ACHN (cell line): ENCODE measurements around the gene EGR4.

Experiments used
- DNase-seq: peaks from one replicate; pipeline ENCODE4 v3.0.0-alpha.2; 2015
- in situ Hi-C: cut with HindIII; loops from 2 replicates; pipeline ENCODE4 v1.10.0; 2017; ENCODE audit warnings: low sequenced_read_pairs, low pct_ligation_motif_present, low pct_unique_long_range_greater_than_20kb

The EGR4 gene

GRCh38 chr2:73255907-73256617 lies 37.3 kb downstream of the EGR4 start:
- in situ Hi-C loops = no loop called here
- no peak for DNase-seq

- in situ Hi-C loops = no loop called here
- no peak for DNase-seq
Measured at GRCh38 chr2:73255007-73255644, 38.2 kb downstream of the EGR4 start.

- no peak for DNase-seq
- in situ Hi-C loops = no loop called here
Measured at GRCh38 chr2:73254343-73255006, 38.9 kb downstream of the EGR4 start.

- in situ Hi-C loops = no loop called here
Measured at GRCh38 chr2:73253901-73254300, 39.4 kb downstream of the EGR4 start.

GRCh38 chr2:73253400-73253799 lies 39.9 kb downstream of the EGR4 start:
- in situ Hi-C loops = no loop called here
- DNase-seq = no peak

More at GRCh38 chr2:73253901-73254300, 39.4 kb downstream of the EGR4 start:
- DNase-seq = no peak

GRCh38 chr2:73252238-73253027 lies 40.9 kb downstream of the EGR4 start:
- no peak for DNase-seq
- in situ Hi-C loops = no loop called here

GRCh38 chr2:73250872-73251846 lies 42.2 kb downstream of the EGR4 start:
- in situ Hi-C loops = no loop called here
- DNase-seq = no peak

GRCh38 chr2:73249636-73250035 lies 43.7 kb downstream of the EGR4 start:
- in situ Hi-C loops = no loop called here
- no peak for DNase-seq

GRCh38 chr2:73246850-73247249 lies 46.5 kb downstream of the EGR4 start:
- in situ Hi-C loops = no loop called here
- no peak for DNase-seq

- in situ Hi-C loops = no loop called here
- DNase-seq = no peak
Measured at GRCh38 chr2:73244580-73244979, 48.8 kb downstream of the EGR4 start.

- DNase-seq = no peak
- in situ Hi-C loops = no loop called here
Measured at GRCh38 chr2:73243884-73244570, 49.3 kb downstream of the EGR4 start.
